ENCODE data around the gene PEX7. TPM values are rescaled to one million over a fixed set of nuclear protein-coding genes. Genes with fewer than 3 reads are reported as not detected.

The PEX7 gene
- total RNA-seq, 1 experiment from 2014 or later = 8.1 TPM

- Histone ChIP-seq H3K36me3 (ENCODE audit: control insufficient read depth in 1 of 2, insufficient read depth in 2 of 2, low read length in 2 of 2) (no peaks in the 10 kb centered on the region), H3K9ac (ENCODE audit: low read length) (no peak overlapping the region), H3K27me3 (ENCODE audit: insufficient read depth, low read length) (no peaks in the 10 kb centered on the region), H3K27ac (ENCODE audit: low read depth, low read length) (no peak overlapping the region), H3K4me1 (ENCODE audit: control insufficient read depth in 1 of 2, insufficient read depth in 2 of 2, low read length in 2 of 2) (peaks cover 4 to 8% of the 10 kb centered on the region in 2 experiments; a peak in 3 of 4 replicates), H3K4me2 (ENCODE audit: low read length) (no peak overlapping the region), H3K4me3 (replicated peaks in 1 of 2; ENCODE audit: low read depth in 1 of 2, low read length in 2 of 2) (no peak overlapping the region), H3K9me2 (ENCODE audit: insufficient read depth) (no peaks in the 10 kb centered on the region; the same call in 1 of the 2 replicates), H3K9me3 (ENCODE audit: control insufficient read depth in 1 of 2, insufficient read depth in 1 of 2, low read depth in 1 of 2, low read length in 2 of 2) (no peaks in the 10 kb centered on the region), H4K20me1 (ENCODE audit: insufficient read depth) (no peaks in the 10 kb centered on the region), H2AFZ (ENCODE audit: low read depth, low read length, poor library complexity, severe bottlenecking) (no peak overlapping the region), H3K79me2 (ENCODE audit: insufficient read depth, low read length) (no peaks in the 10 kb centered on the region)
- no peak for TF ChIP-seq YY1 (IDR thresholded peaks at IDR 0.05; ENCODE audit: extremely low read depth, insufficient replicate concordance, low read depth, low read length)
- intact Hi-C loops (cut with micrococcal nuclease) = no loop called here
- no TSS peak for BruUV-seq (replicated peaks)
- DNase-seq (ENCODE audit: low read depth, low spot score) (no peak), ATAC-seq (no peak)
- POLR2A ChIA-PET = no interaction called here
- CTCF ChIA-PET = no interaction called here
- RAD21 ChIA-PET (ENCODE audit: low non-redundant PET in 1 of 2, low total read pairs in 2 of 2, uncharacterized antibody in 2 of 2, unreplicated experiment in 2 of 2) = no interaction called here
Measured at GRCh38 chr6:136798044-136798443, 24.3 kb upstream of the PEX7 start.

- CTCF ChIA-PET = interaction anchor here (0.7 to 2.7 kb wide), 2 partner anchors 9 to 191 kb away, joined by 4 to 16 read pairs; partner anchors contain the start of gene MAP3K5
Measured at GRCh38 chr6:136801581-136801980, 20.8 kb upstream of the PEX7 start.

More at GRCh38 chr6:136801581-136801980, 20.8 kb upstream of the PEX7 start:
- Histone ChIP-seq H2AFZ (ENCODE audit: low read depth, low read length, poor library complexity, severe bottlenecking) (no peak overlapping the region), H3K4me2 (ENCODE audit: low read length) (no peak overlapping the region), H3K9me2 (ENCODE audit: insufficient read depth) (no peaks in the 10 kb centered on the region; the same call in 1 of the 2 replicates), H3K4me3 (replicated peaks in 1 of 2; ENCODE audit: low read depth in 1 of 2, low read length in 2 of 2) (no peak overlapping the region), H3K4me1 (ENCODE audit: control insufficient read depth in 1 of 2, insufficient read depth in 2 of 2, low read length in 2 of 2) (no peaks in the 10 kb centered on the region; a peak in 1 of 4 replicates), H4K20me1 (ENCODE audit: insufficient read depth) (no peaks in the 10 kb centered on the region), H3K9ac (ENCODE audit: low read length) (no peak overlapping the region), H3K9me3 (ENCODE audit: control insufficient read depth in 1 of 2, insufficient read depth in 1 of 2, low read depth in 1 of 2, low read length in 2 of 2) (no peaks in the 10 kb centered on the region), H3K36me3 (ENCODE audit: control insufficient read depth in 1 of 2, insufficient read depth in 2 of 2, low read length in 2 of 2) (no peaks in the 10 kb centered on the region), H3K27me3 (ENCODE audit: insufficient read depth, low read length) (no peaks in the 10 kb centered on the region), H3K27ac (ENCODE audit: low read depth, low read length) (no peak overlapping the region), H3K79me2 (ENCODE audit: insufficient read depth, low read length) (no peaks in the 10 kb centered on the region)
- BruUV-seq (replicated peaks) = no TSS peak
- no peak for DNase-seq (ENCODE audit: low read depth, low spot score)
- ChIA-PET POLR2A (interaction anchor here (0.6 kb wide), 1 partner anchor 1304 kb away, joined by 3 read pairs; the partner anchor contains the start of gene AHI1), RAD21 (ENCODE audit: low non-redundant PET in 1 of 2, low total read pairs in 2 of 2, uncharacterized antibody in 2 of 2, unreplicated experiment in 2 of 2) (no interaction called here)
- TF ChIP-seq ZFX (IDR thresholded peaks at IDR 0.05) (no peak), SRF (IDR thresholded peaks at IDR 0.05; ENCODE audit: low read depth) (no peak), JUND (IDR thresholded peaks at IDR 0.05) (no peak), REST (IDR thresholded peaks at IDR 0.05; ENCODE audit: low read depth) (no peak), TCF7L2 (IDR thresholded peaks at IDR 0.05; ENCODE audit: borderline replicate concordance, extremely low read depth, insufficient read depth, insufficient read length) (no peak), ZNF274 (IDR thresholded peaks at IDR 0.05; ENCODE audit: low read depth, low read length) (no peak), FOSL1 (IDR thresholded peaks at IDR 0.05; ENCODE audit: low read depth) (no peak), EZH2 (IDR thresholded peaks at IDR 0.05) (no peak), SP1 (IDR thresholded peaks at IDR 0.05; ENCODE audit: low read depth) (no peak), ZBTB33 (IDR thresholded peaks at IDR 0.05; ENCODE audit: extremely low read depth, insufficient replicate concordance, low read length) (no peak), MAX (IDR thresholded peaks at IDR 0.05) (no peak)
- intact Hi-C loops (cut with micrococcal nuclease) = no loop called here
- no peak for ATAC-seq

Data from HCT116 (cell line).